Measurements from ENCODE around the gene CILP2. TPM values are rescaled to one million over a fixed set of nuclear protein-coding genes. Genes with fewer than 3 reads are reported as not detected.
A peak's percentile ranks its signal among the peaks of the same experiment; 100 is the strongest.

The CILP2 gene
- total RNA-seq, 2 experiments from 2014 or later = 0.19 to 0.27 TPM

- POLR2A ChIA-PET = no interaction called here
- no peaks in the 10 kb centered on the region for H3K27me3 Mint-ChIP-seq
- peaks cover 19% of the 10 kb centered on the region for H3K36me3 Mint-ChIP-seq (ENCODE audit: low read depth)
- no peak overlapping the region for H3K27ac Mint-ChIP-seq
- H3K4me3 Mint-ChIP-seq = no peak overlapping the region
- ATAC-seq (no peak), DNase-seq (no peak)
- intact Hi-C loops (cut with DNase I, micrococcal nuclease) = no loop called here
- CTCF ChIA-PET = no interaction called here
- H3K9me3 Mint-ChIP-seq (ENCODE audit: low read depth) = no peaks in the 10 kb centered on the region
- peaks cover 12% of the 10 kb centered on the region for H3K4me1 Mint-ChIP-seq
Observed at GRCh38 chr19:19525611-19526380, 12.3 kb upstream of the CILP2 start.

GRCh38 chr19:19526581-19527370 lies 11.3 kb upstream of the CILP2 start:
- H3K4me3 Mint-ChIP-seq = no peak overlapping the region
- H3K27ac Mint-ChIP-seq = no peak overlapping the region

GRCh38 chr19:19527371-19527656 lies 10.8 kb upstream of the CILP2 start:
- Mint-ChIP-seq H3K27me3 (no peaks in the 10 kb centered on the region), H3K9me3 (ENCODE audit: low read depth) (no peaks in the 10 kb centered on the region), H3K4me3 (no peak overlapping the region), H3K4me1 (peaks cover 12% of the 10 kb centered on the region), H3K27ac (no peak overlapping the region), H3K36me3 (ENCODE audit: low read depth) (peaks cover 19% of the 10 kb centered on the region)
- no peak for ATAC-seq
- POLR2A ChIA-PET = interaction anchor here (2.2 kb wide), 1 partner anchor 11 kb away, joined by 7 read pairs; the partner anchor contains the start of genes NDUFA13 and TSSK6
- no peak for DNase-seq
- intact Hi-C loops (cut with DNase I, micrococcal nuclease) = no loop called here
- CTCF ChIA-PET = no interaction called here

More at GRCh38 chr19:19526581-19527370, 11.3 kb upstream of the CILP2 start:
- CTCF ChIA-PET = no interaction called here
- ATAC-seq (no peak), DNase-seq (no peak)
- POLR2A ChIA-PET = interaction anchor here (2.2 kb wide), 1 partner anchor 11 kb away, joined by 7 read pairs; the partner anchor contains the start of genes NDUFA13 and TSSK6
- Mint-ChIP-seq H3K27me3 (no peaks in the 10 kb centered on the region), H3K4me1 (peaks cover 8% of the 10 kb centered on the region), H3K9me3 (ENCODE audit: low read depth) (no peaks in the 10 kb centered on the region), H3K36me3 (ENCODE audit: low read depth) (peaks cover 15% of the 10 kb centered on the region)
- intact Hi-C loops (cut with DNase I, micrococcal nuclease) = no loop called here

- no peaks in the 10 kb centered on the region for H3K9me3 Mint-ChIP-seq (ENCODE audit: low read depth)
- intact Hi-C loops (cut with DNase I, micrococcal nuclease) = no loop called here
- ATAC-seq = no peak
- H3K27ac Mint-ChIP-seq = no peak overlapping the region
- H3K27me3 Mint-ChIP-seq = no peaks in the 10 kb centered on the region
- CTCF ChIA-PET = no interaction called here
- H3K36me3 Mint-ChIP-seq (ENCODE audit: low read depth) = peaks cover 19% of the 10 kb centered on the region
- POLR2A ChIA-PET = interaction anchor here (2.2 kb wide), 1 partner anchor 12 kb away, joined by 7 read pairs; the partner anchor contains the start of genes NDUFA13 and TSSK6
- peaks cover 10% of the 10 kb centered on the region for H3K4me1 Mint-ChIP-seq
- DNase-seq = no peak
- H3K4me3 Mint-ChIP-seq = no peak overlapping the region
Observed at GRCh38 chr19:19527674-19528625, 10.1 kb upstream of the CILP2 start.

- no peaks in the 10 kb centered on the region for H3K27me3 Mint-ChIP-seq
- ChIA-PET POLR2A (interaction anchor here (2.2 kb wide), 1 partner anchor 13 kb away, joined by 7 read pairs; the partner anchor contains the start of genes NDUFA13 and TSSK6), CTCF (interaction anchor here (0.5 to 0.6 kb wide), 2 partner anchors 22 to 24 kb away, joined by 3 read pairs; no protein-coding TSS in a partner anchor)
- ATAC-seq = no peak
- H3K9me3 Mint-ChIP-seq (ENCODE audit: low read depth) = no peaks in the 10 kb centered on the region
- H3K4me1 Mint-ChIP-seq = peaks cover 10% of the 10 kb centered on the region
- H3K4me3 Mint-ChIP-seq = no peak within 1 kb of the TSS
- H3K36me3 Mint-ChIP-seq (ENCODE audit: low read depth) = peaks cover 17% of the 10 kb centered on the region
- no peak for DNase-seq
- H3K27ac Mint-ChIP-seq = no peak within 1 kb of the TSS
- intact Hi-C loops (cut with DNase I, micrococcal nuclease) = no loop called here
Observed at GRCh38 chr19:19528721-19529490, 9.2 kb upstream of the CILP2 start, which contains the start of gene YJEFN3. TSS of gene YJEFN3 (plus strand) at chr19:19528911. CDS start at chr19:19528933, 22 bp downstream.

- H3K27me3 Mint-ChIP-seq = no peaks in the 10 kb centered on the region
- no peak overlapping the region for H3K4me3 Mint-ChIP-seq
- ChIA-PET CTCF (interaction anchor here (0.9 to 4.6 kb wide), 3 partner anchors 8 to 115 kb away, joined by 3 to 48 read pairs (median 30); partner anchors contain the start of gene GMIP), POLR2A (no interaction called here)
- H3K4me1 Mint-ChIP-seq = peaks cover 8% of the 10 kb centered on the region
- H3K9me3 Mint-ChIP-seq (ENCODE audit: low read depth) = no peaks in the 10 kb centered on the region
- DNase-seq (no peak), ATAC-seq (no peak)
- no peak overlapping the region for H3K27ac Mint-ChIP-seq
- intact Hi-C loops (cut with DNase I, micrococcal nuclease) = loop anchor here in 1 of 2 experiments (5.0 kb wide), 1 partner anchor 202 kb away; the partner anchor contains the start of gene ZNF14
- peaks cover 12% of the 10 kb centered on the region for H3K36me3 Mint-ChIP-seq (ENCODE audit: low read depth)
Observed at GRCh38 chr19:19529783-19530422, 8.2 kb upstream of the CILP2 start.

GRCh38 chr19:19530423-19530804 lies 7.7 kb upstream of the CILP2 start:
- ChIA-PET CTCF (interaction anchor here (0.9 to 4.6 kb wide), 3 partner anchors 8 to 114 kb away, joined by 3 to 48 read pairs (median 30); partner anchors contain the start of gene GMIP), POLR2A (no interaction called here)
- no peak overlapping the region for H3K27ac Mint-ChIP-seq
- ATAC-seq (no peak), DNase-seq (no peak)
- no peak overlapping the region for H3K4me3 Mint-ChIP-seq
- no peaks in the 10 kb centered on the region for H3K27me3 Mint-ChIP-seq
- no peaks in the 10 kb centered on the region for H3K9me3 Mint-ChIP-seq (ENCODE audit: low read depth)
- intact Hi-C loops (cut with DNase I, micrococcal nuclease) = loop anchor here in 1 of 2 experiments (5.0 kb wide), 1 partner anchor 202 kb away; the partner anchor contains the start of gene ZNF14
- H3K4me1 Mint-ChIP-seq = peaks cover 8% of the 10 kb centered on the region
- H3K36me3 Mint-ChIP-seq (ENCODE audit: low read depth) = peaks cover 12% of the 10 kb centered on the region

GRCh38 chr19:19530889-19531288 lies 7.2 kb upstream of the CILP2 start:
- peaks cover 8% of the 10 kb centered on the region for H3K4me1 Mint-ChIP-seq
- peaks cover 12% of the 10 kb centered on the region for H3K36me3 Mint-ChIP-seq (ENCODE audit: low read depth)
- ChIA-PET POLR2A (interaction anchor here (0.6 kb wide), 2 partner anchors 10 to 335 kb away, joined by 3 to 4 read pairs; partner anchors contain the start of gene ZNF253), CTCF (interaction anchor here (0.6 to 4.6 kb wide), 8 partner anchors 9 to 477 kb away, joined by 3 to 48 read pairs (median 4); partner anchors contain the start of gene GMIP)
- no peak for ATAC-seq
- no peak overlapping the region for H3K4me3 Mint-ChIP-seq
- intact Hi-C loops (cut with DNase I, micrococcal nuclease) = loop anchor here in 1 of 2 experiments (5.0 kb wide), 1 partner anchor 201 kb away; the partner anchor contains the start of gene ZNF14
- H3K9me3 Mint-ChIP-seq (ENCODE audit: low read depth) = no peaks in the 10 kb centered on the region
- DNase-seq = no peak
- H3K27me3 Mint-ChIP-seq = no peaks in the 10 kb centered on the region
- H3K27ac Mint-ChIP-seq = no peak overlapping the region

- CTCF ChIA-PET = interaction anchor here (0.6 to 4.6 kb wide), 34 partner anchors 9 to 475 kb away, joined by 3 to 48 read pairs (median 3); partner anchors contain the start of genes GMIP, NDUFA13 and TSSK6
Observed at GRCh38 chr19:19531951-19532805, 5.9 kb upstream of the CILP2 start.

More at GRCh38 chr19:19531951-19532805, 5.9 kb upstream of the CILP2 start:
- POLR2A ChIA-PET = interaction anchor here (0.7 to 1.0 kb wide), 3 partner anchors 9 to 112 kb away, joined by 3 read pairs; partner anchors contain the start of gene NDUFA13
- H3K36me3 Mint-ChIP-seq (ENCODE audit: low read depth) = peaks cover 9% of the 10 kb centered on the region
- peaks cover 10% of the 10 kb centered on the region for H3K4me1 Mint-ChIP-seq
- no peaks in the 10 kb centered on the region for H3K9me3 Mint-ChIP-seq (ENCODE audit: low read depth)
- intact Hi-C loops (cut with DNase I, micrococcal nuclease) = loop anchor here (1.0 to 5.0 kb wide), 6 partner anchors 22 to 427 kb away; partner anchors contain the start of genes GMIP (in 1 of the 2) and ZNF14 (in 1 of the 2)
- no peaks in the 10 kb centered on the region for H3K27me3 Mint-ChIP-seq
- no peak overlapping the region for H3K27ac Mint-ChIP-seq
- DNase-seq = peak; percentile 92
- ATAC-seq = peak; percentile 87
- no peak overlapping the region for H3K4me3 Mint-ChIP-seq
